Stomach (tissue), 9 donors: ENCODE measurements around the gene USP7. TPM values are rescaled to one million over a fixed set of nuclear protein-coding genes. Genes with fewer than 3 reads are reported as not detected.

Source experiments
- DNase-seq, 2 donors: peaks; one replicate each; pipeline versions ENCODE4 v3.0.0 to v3.0.0-alpha.2; 2013 to 2019
- H3K27ac ChIP-seq, 5 donors: fragments of 200-600 bp in 4 of 5; sonication (generic) in 4 of 5; one replicate each; pipeline ENCODE4 v1.5.1; 2013 to 2019; ENCODE audit warnings: mild to moderate bottlenecking in 1 of 5, moderate library complexity in 1 of 5
- H3K27me3 ChIP-seq, 3 donors: fragments of 200-600 bp; sonication (generic); one replicate each; pipeline ENCODE4 v1.5.1; 2017 to 2019; ENCODE audit warnings: mixed run types in 1 of 3
- H3K36me3 ChIP-seq, 4 donors: fragments of 200-600 bp; sonication (generic); 1 replicate in 3 of 4; 2 replicates in 1 of 4; pipeline ENCODE4 v1.5.1; 2016 to 2019
- H3K4me1 ChIP-seq, 4 donors: fragments of 200-600 bp; sonication (generic); one replicate each; pipeline ENCODE4 v1.5.1; 2016 to 2019
- H3K4me3 ChIP-seq, 4 donors: fragments of 200-600 bp; sonication (generic) in 3 of 4; one replicate each; pipeline ENCODE4 v1.5.1; 2016 to 2019; ENCODE audit warnings: mild to moderate bottlenecking in 1 of 4
- H3K9me3 ChIP-seq, 4 donors: fragments of 200-600 bp; sonication (generic); one replicate each; pipeline ENCODE4 v1.5.1; 2016 to 2019
- EP300 ChIP-seq: sonication (generic); formaldehyde crosslinking; IDR thresholded peaks from one replicate; pipeline ENCODE4 v1.6.1; 2017; ENCODE audit warnings: antibody characterized with exemption
- POLR2A ChIP-seq, 4 donors: fragments of 450-650 bp; IDR thresholded peaks; one replicate each; pipeline ENCODE4 v1.6.1; 2016; ENCODE audit warnings: antibody characterized with exemption in 4 of 4, control low read depth in 2 of 4, mild to moderate bottlenecking in 1 of 4, moderate library complexity in 1 of 4
- POLR2AphosphoS5 ChIP-seq, 3 donors: sonication (generic); formaldehyde crosslinking; IDR thresholded peaks; one replicate each; pipeline ENCODE4 v1.6.1; 2016; ENCODE audit warnings: antibody characterized with exemption in 3 of 3
- WGBS, 5 donors: extraction: QIAGEN DNeasy Blood & Tissue Kit in 3 of 5; methylation state at CpG; one replicate each; pipeline versions ENCODE4 v1.1.5 to v1.1.7; 2013 to 2018; 5-methylcytosine and 5-hydroxymethylcytosine counted together
- intact Hi-C: fragments of 100-400 bp; cut with DNase I; formaldehyde crosslinking; loops from one replicate; pipeline ENCODE4 v1.15.1; 2023; ENCODE audit warnings: low total_unique reads
- polyA plus RNA-seq, 3 donors: library from polyadenylated mRNA; stranded (reverse); fragments of 200-250 nt; gene quantifications; one replicate each; pipeline ENCODE4 v1.2.3, GENCODE V29; 2013
- total RNA-seq, 5 donors: library from RNA; depleted of rRNA; stranded (reverse); fragments of >200 nt; gene quantifications; one replicate each; pipeline versions ENCODE4 v1.1.0 to v1.2.3, GENCODE V29; 2014 to 2016
- TF ChIP-seq, protein P1 (sequence below), 7 experiments: fragments of 450-650 bp in 4 of 7; fragments of 200-600 bp in 3 of 7; sonication (generic) in 3 of 7; IDR thresholded peaks; one replicate each; pipeline ENCODE4 v1.5.1; 2016 to 2019; ENCODE audit warnings: antibody characterized with exemption in 7 of 7, control low read depth in 2 of 7, mild to moderate bottlenecking in 1 of 7
- donor health status: healthy with polysubstance abuse.
- donor health status: Bipolar disorder and iron deficiency.
- donor health status: healthy.

USP7 gene
- total and polyA plus RNA-seq, 8 donors: 19.3 to 171 (median 58.0) TPM

DNA sequence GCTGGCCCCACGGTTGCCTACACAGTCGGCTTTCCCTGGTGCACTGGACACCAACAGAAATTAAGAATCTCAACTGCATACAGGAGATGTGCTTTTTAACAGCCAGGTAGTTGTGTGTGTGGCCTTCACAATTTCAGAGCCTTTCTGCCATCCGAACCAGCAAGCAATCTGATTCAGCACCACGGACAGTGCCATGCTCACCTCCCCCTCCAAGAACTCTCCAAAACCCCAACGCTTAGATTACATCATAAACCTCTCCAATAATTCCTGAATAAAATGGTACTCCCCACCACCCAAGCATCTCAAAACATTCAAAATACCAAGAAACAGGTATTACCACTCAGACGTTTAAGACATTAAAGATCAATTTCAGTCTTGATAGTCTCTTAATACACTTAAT is 31.8 kb downstream of the USP7 start:
- Histone ChIP-seq H3K4me1 (peaks cover 4 to 64% (median 50%) of the 10 kb centered on the region in 4 donors), H3K27me3 (no peaks in the 10 kb centered on the region), H3K36me3 (peaks cover 9 to 35% (median 30%) of the 10 kb centered on the region in 4 donors), H3K27ac (no peak overlapping the region), H3K4me3 (no peak overlapping the region), H3K9me3 (no peaks in the 10 kb centered on the region)
- peak; percentile 51 to 87 for DNase-seq
- TF ChIP-seq EP300 (no peak), POLR2AphosphoS5 (IDR thresholded peaks at IDR 0.05) (no peak), POLR2A (IDR thresholded peaks at IDR 0.05) (no peak)
- TF ChIP-seq, protein P1, sequence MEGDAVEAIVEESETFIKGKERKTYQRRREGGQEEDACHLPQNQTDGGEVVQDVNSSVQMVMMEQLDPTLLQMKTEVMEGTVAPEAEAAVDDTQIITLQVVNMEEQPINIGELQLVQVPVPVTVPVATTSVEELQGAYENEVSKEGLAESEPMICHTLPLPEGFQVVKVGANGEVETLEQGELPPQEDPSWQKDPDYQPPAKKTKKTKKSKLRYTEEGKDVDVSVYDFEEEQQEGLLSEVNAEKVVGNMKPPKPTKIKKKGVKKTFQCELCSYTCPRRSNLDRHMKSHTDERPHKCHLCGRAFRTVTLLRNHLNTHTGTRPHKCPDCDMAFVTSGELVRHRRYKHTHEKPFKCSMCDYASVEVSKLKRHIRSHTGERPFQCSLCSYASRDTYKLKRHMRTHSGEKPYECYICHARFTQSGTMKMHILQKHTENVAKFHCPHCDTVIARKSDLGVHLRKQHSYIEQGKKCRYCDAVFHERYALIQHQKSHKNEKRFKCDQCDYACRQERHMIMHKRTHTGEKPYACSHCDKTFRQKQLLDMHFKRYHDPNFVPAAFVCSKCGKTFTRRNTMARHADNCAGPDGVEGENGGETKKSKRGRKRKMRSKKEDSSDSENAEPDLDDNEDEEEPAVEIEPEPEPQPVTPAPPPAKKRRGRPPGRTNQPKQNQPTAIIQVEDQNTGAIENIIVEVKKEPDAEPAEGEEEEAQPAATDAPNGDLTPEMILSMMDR (IDR thresholded peaks at IDR 0.05): no peak
- WGBS, 5 donors: 29 to 38% (median 32%) methylated on average over 6 of the region's 6 CpGs
- intact Hi-C loops: no loop called here

DNA sequence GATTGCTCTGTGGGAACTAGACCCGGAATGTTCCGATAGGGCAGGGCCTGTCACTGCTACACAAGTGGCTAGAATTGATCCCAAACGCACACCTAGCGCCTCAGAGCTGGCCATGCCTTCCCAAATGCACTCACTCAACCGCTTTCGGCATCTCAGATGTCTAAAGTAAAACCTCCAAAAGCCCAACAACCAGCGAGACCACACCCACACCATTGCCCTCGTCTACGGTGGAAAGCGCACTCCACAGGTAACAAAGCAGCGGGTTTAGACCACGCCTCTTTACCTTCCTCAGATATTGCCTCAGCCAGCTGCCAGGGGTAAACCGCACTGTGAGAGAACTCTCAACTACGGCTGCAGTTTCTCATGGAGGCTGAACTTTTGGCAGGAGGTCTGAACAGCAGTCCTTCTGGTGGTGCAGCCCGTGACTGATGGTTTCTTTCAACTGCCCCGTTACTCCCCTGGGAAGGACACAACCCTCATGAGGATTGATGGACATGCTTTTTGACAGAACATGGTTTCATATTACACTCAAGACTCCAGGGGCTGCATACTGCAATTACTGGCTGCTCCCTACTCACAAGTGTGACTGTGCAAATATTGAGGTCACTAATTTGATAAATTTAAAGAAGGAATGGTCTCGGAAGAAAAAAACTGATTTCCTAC is 34.5 kb downstream of the USP7 start:
- no peaks in the 10 kb centered on the region for H3K27me3 ChIP-seq
- peaks cover 9 to 48% (median 40%) of the 10 kb centered on the region in 4 donors for H3K36me3 ChIP-seq
- H3K4me1 ChIP-seq: peaks cover 8 to 45% (median 35%) of the 10 kb centered on the region in 4 donors
- H3K9me3 ChIP-seq: no peaks in the 10 kb centered on the region
- no peak overlapping the region for H3K4me3 ChIP-seq
- TF ChIP-seq POLR2AphosphoS5 (IDR thresholded peaks at IDR 0.05): no peak
- TF ChIP-seq, protein P1 (IDR thresholded peaks at IDR 0.05): no peak
- TF ChIP-seq EP300: no peak
- no peak for TF ChIP-seq POLR2A (IDR thresholded peaks at IDR 0.05)
- H3K27ac ChIP-seq: no peak overlapping the region
- intact Hi-C loops: loop anchor here (10.0 kb wide), 1 partner anchor 86 kb away; no protein-coding TSS in a partner anchor
- DNase-seq: no peak
- WGBS, 5 donors: 61 to 81% (median 77%) methylated on average over 17 of the region's 17 CpGs

GRCh38 chr16:8928467-8928957 is 35.2 kb downstream of the USP7 start:
- intact Hi-C loops: loop anchor here (10.0 kb wide), 1 partner anchor 86 kb away; no protein-coding TSS in a partner anchor
- TF ChIP-seq POLR2A (IDR thresholded peaks at IDR 0.05) (no peak), EP300 (no peak), POLR2AphosphoS5 (IDR thresholded peaks at IDR 0.05) (no peak)
- TF ChIP-seq, protein P1 (IDR thresholded peaks at IDR 0.05): no peak
- Histone ChIP-seq H3K4me1 (peaks cover 15 to 50% (median 41%) of the 10 kb centered on the region in 4 donors), H3K27ac (no peak overlapping the region), H3K4me3 (no peak overlapping the region), H3K9me3 (no peaks in the 10 kb centered on the region), H3K36me3 (peaks cover 9 to 49% (median 40%) of the 10 kb centered on the region in 4 donors), H3K27me3 (no peaks in the 10 kb centered on the region)
- 82 to 87% (median 86%) methylated on average over 10 of the region's 10 CpGs for WGBS, 5 donors
- no peak for DNase-seq

DNA sequence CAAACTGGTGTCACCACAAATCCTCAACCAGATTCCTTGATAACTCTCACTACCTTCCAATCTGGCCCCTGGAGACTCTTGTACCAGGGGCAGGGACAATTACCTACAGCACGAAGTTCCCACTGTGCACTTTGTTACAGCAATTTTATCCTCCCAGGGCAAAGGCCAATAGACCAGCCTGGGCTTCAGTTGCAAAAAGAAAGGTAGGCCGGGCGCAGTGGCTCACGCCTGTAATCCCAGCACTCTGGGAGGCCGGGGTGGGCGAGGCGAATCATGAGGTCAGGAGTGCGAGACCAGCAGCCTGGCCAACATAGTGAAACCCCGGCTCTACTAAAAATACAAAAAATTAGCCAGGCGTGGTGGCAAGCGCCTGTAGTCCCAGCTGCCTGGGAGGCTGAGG is 36.9 kb downstream of the USP7 start:
- Histone ChIP-seq H3K27ac (no peak overlapping the region), H3K4me1 (peaks cover 15 to 48% (median 42%) of the 10 kb centered on the region in 4 donors), H3K9me3 (no peaks in the 10 kb centered on the region), H3K27me3 (no peaks in the 10 kb centered on the region), H3K4me3 (no peak overlapping the region), H3K36me3 (peaks cover 15 to 65% (median 55%) of the 10 kb centered on the region in 4 donors)
- no peak for DNase-seq
- intact Hi-C loops: loop anchor here (10.0 kb wide), 1 partner anchor 88 kb away; no protein-coding TSS in a partner anchor
- TF ChIP-seq, protein P1 (IDR thresholded peaks at IDR 0.05): no peak
- no peak for TF ChIP-seq POLR2AphosphoS5 (IDR thresholded peaks at IDR 0.05)
- TF ChIP-seq EP300: no peak
- no peak for TF ChIP-seq POLR2A (IDR thresholded peaks at IDR 0.05)
- 94 to 96% (median 95%) methylated on average over 11 of the region's 11 CpGs for WGBS, 5 donors
